Activated CD4-positive, CD25-positive, alpha-beta regulatory T cell (primary cell): ENCODE results near the gene PUS7.
"Not testable (repeated sequence)": the region's sequence is repeated elsewhere in the genome, so short reads cannot be mapped to it uniquely, and the experiment has no call there.

Source experiments
- DNase-seq, 4 experiments: peaks; one replicate each; lab custom pipeline; 2025; lab: John Stamatoyannopoulos, UW

Gene PUS7

DNA sequence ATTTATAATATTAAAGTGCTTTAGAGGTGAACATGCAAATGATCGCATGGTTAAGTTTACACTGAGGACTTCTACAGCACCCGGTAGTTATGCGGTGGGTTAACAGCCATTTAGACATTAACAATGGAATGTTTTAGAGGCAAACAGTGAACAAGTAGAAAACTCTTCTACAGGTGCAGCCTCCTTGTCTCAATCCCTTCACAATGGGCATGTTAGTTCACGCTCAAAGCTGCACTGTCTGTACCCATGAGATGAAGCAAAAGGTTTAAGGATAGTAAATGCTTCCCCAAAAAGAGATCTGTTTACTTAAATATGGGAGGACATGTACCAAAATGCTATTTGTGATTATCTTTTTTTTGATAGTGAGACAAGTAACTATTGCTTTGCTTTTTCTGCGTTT lies 25.1 kb downstream of the PUS7 start:
- no peak for DNase-seq

DNA sequence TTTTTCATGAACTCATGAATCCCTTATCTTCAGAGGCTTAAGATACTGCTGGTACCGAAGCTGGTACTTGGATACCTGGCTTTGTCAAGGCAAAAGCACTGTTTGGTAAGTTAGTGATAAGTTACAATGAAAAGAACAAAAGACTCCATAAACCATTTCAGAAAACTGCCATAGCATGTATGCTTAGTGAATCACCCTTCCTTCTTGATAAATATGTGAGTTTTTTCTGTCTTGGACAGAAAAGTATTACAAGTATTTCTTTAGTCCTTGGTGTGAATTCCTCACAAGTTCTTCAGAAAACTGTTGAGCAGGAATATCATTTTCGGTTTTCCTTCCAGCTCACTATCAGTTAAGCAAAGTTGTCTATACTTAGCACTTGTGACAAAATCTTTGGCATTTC lies 25.6 kb downstream of the PUS7 start:
- DNase-seq, result no peak

GRCh38 chr7:105493923-105494315 lies 28.2 kb downstream of the PUS7 start:
- DNase-seq, result no peak

DNA sequence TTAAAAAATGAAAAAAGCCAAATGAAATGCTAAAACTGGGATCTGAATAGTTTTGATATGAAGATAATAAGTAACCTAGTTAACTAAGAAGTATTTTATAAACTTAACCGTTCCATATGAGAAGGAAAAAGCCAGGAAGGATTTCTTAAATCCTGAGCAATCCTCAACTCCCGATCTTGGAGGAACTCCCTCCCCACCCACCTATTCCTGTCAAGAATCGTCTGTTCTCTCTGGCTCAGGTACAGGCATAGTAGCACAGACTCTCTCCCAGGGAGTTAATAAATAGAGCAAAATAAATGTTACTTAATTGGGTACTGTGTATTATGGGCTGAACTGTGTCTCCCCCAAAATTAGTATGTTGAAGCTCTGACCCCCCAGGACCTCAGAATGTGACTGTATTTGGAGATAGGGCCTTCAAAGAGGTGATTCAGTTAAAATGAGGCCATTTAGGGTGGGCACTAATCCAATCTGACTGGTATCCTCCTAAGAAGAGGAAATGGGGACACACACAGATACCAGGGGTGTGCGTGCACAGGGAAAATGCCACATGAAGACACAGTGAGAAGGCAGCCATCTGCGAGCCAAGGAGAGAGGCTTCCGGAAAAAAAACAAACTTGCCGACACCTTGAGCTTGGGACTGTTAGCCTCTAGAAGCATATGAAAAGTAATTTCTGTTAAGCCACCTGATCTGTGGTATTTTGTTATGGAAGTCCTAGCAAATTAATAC lies 28.7 kb downstream of the PUS7 start:
- no peak for DNase-seq

GRCh38 chr7:105489409-105489808 lies 32.7 kb downstream of the PUS7 start:
- DNase-seq, result no peak

GRCh38 chr7:105487579-105488571 lies 34.2 kb downstream of the PUS7 start:
- peak in 1 of 4 experiments; percentile 5 for DNase-seq

DNA sequence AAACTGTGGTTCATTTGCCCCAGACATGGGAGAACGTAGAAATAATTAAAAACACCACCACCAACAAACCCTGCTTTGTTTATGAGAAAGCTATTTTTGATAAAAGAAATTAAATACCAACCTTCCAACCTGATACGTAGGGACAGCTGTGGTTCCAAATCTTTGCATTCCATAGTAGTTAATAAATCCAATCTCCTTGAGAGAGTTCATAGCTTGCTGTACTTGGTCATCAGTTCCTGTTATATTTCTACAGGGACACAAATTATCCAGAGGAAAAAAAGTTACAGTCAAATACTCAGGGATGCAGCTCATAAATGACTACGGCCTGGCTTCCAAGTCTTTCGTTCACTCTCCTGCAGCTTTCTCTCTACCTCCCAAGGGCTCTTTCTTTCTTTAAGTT lies 41.1 kb downstream of the PUS7 start:
- no peak for DNase-seq

GRCh38 chr7:105478606-105479005 lies 43.5 kb downstream of the PUS7 start:
- no peak for DNase-seq

DNA sequence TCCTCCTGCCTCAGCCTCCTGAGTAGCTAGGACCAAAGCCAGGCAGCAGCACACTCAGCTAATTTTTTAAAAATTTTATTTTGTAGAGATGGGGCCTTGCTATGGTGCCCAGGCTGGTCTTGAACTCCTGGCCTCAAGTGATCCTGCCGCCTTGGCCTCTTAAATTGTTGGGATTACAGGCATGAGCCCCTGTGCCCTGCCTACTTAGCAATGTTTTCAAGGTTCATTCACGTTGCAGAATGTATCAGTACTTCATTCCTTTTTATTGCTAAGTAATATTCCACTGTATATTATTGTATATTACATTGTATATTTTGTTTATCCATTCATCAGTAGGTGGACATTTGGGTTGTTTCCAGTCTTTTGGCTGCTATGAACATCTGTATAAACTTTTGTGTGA lies 44.2 kb downstream of the PUS7 start:
- DNase-seq, result no peak

DNA sequence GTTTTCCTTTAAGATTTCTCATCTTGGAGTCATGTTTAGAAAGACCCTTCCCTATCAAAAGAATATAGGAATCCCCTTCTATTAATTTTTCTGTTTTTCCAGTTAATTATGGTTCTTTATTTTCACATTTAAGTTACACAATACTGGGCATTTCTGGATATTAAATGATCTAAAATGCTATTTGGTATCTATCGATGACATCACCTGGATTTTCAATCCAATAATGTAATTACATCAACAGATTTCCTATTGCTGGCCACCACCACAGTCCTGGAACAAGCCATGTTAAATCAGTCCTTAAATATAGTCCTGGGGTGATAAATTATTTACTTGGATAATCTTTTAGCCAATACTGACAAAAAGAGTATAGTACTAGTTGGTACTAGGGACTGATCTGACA lies 48.0 kb downstream of the PUS7 start:
- no peak for DNase-seq

DNA sequence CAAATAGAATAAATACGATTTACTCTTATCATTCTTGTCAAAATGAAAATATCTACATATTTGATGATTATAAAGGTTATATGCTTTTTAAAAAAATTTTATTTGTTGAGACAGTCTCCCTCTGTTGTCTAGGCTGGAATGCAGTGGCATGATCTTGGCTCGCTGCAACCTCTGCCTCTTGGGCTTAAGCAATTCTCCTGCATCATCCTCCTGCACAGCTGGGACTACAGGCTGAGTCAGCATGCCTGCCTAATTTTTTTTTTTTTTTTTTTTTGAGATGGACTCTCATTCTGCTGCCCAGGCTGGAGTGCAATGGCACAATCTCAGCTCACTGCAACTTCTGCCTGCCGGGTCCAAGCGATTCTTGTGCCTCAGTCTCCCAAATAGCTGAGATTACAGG lies 48.9 kb downstream of the PUS7 start:
- no peak for DNase-seq

DNA sequence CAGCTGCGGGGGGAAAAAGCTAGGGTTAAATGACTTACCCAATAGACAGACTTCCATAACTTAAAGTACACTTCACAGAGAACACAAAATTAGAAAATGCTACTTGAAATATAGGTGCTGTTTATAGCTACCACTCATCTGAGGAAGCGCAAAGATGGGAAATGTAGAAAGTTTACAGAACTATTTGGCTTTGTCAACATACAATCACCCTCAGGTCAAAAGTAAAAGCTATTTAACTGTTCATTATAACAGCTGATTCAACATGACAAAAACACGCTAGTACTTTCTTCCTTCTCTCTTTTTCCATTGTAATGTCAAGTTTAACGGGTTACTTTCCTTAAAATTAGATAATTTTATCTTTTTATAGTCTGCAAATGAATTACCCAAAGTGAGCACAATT lies 51.2 kb downstream of the PUS7 start:
- no peak for DNase-seq

DNA sequence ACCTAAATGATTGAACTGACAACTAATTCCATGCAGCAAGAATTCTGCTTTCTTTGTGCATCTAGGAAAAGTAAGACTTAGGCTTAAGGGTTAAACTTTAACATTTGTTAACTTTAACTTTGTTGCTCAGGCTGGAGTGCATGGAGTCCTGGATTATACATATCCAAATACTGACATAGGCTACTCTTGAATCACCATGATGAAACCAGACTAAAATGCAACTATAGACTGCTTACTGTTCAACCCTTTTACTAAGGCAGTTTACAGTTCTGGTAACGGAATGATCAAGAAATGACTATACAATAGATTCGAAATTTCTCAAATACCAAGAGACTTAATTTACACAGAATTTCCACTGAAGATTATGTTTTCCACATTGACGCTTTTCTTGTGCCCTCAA lies 52.0 kb downstream of the PUS7 start:
- no peak for DNase-seq

DNA sequence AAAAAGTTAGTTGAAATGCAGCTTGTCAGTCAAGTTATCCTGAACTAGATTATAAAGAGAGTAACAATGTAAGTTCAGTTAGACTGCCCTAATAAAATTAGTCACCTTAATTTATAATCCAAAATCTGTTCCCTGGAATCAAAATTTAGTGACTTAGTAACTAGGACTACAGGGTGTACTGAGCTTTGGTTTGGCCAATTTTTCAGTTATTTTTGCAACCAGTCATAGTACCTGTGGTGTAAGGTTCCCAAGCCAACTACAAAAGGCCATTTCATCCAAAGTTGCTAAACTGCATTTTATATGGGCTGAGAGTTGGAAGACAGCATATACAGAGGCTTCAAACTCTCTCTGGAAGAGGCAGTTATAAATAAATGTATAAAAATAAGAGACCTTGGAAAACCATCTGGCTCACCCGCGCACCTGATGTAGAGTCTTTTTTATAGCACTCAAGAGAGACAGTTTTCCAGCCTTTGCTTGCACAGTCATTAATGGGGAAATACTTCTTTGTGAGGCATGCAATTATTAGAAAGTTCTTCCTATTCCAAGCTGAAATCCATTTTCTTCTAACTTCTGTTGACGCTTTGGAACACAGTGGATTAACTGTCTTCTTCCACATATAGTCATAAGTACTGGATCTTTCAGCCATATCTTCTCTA lies 59.2 kb downstream of the PUS7 start:
- DNase-seq, result no peak

GRCh38 chr7:105461518-105461917 lies 60.6 kb downstream of the PUS7 start:
- no peak for DNase-seq

GRCh38 chr7:105457619-105458225 lies 64.3 kb downstream of the PUS7 start:
- DNase-seq, result no peak

- no peak for DNase-seq
Measured at GRCh38 chr7:105454921-105455320, 67.2 kb downstream of the PUS7 start.

DNA sequence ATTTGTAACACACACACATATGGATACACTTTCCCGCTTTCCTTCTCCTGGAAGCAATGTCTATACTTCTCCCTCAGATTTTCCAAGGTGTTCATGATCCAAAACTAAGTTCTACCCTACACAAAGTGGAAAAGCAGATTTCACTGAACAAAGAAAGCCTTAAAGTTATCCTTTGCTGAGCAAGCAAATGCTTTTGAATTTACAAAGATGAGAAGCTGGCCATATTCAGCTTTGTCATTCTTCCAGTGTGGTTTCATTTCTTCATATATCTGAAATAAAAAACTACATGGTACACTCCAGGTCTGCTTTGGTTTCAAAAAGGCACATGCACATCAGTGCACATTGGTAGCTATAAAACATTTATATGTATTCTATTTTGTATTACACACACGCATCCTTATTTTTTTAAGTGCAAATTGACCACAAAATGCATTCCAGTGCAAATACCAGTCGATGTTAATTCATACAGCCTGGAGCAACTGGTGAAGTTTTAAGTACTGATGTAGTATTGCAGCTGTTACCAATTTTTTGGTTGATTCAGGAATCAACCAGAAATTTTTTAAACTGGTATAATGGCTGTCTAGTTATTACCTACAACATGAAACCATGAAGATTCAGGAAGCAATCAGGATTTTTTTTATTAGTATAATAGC lies 67.8 kb downstream of the PUS7 start:
- DNase-seq, result no peak

- DNase-seq, result no peak
Measured at GRCh38 chr7:105452085-105452484, 70.0 kb downstream of the PUS7 start.

- not testable (repeated sequence) for DNase-seq
Measured at GRCh38 chr7:105450870-105451269, 71.2 kb downstream of the PUS7 start.

DNA sequence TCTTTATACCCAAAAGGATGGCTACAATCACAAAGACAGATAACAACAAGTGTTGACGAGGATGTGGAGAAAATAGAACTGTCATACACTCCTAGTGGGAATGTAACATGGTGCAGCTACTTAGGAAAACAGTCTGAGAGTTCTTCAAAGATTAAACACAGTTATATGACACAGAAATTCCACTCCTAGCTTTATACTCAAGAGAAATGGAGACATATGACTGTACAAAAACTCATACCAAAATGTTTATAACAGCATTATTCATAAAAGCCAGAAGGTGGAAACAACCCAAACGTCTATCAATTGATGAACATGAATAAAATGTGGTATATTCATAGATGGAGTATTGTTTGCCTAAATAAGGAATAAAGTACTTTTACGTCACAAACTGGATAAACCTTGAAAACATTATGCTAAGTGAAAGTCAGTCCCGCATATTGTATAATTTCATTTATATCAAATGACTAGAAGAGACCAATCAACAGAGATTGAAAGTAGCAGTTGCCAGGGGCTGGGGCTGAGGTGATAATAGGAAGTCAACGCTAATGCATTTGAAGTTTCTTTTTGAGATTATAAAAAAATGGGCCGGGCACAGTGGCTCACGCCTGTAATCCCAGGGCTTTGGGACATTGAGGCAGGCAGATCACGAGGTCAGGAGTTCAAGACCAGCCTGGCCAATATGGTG lies 71.8 kb downstream of the PUS7 start:
- DNase-seq, result no peak
